ENCODE measurements around the gene SELENOH. TPM values are rescaled to one million over a fixed set of nuclear protein-coding genes. Genes with fewer than 3 reads are reported as not detected.

Gene SELENOH
- total RNA-seq, 1 donor from 2014 or later = 78.8 TPM

- peak overlapping the region; percentile 17 for H3K27ac ChIP-seq (replicated peaks)
- intact Hi-C loops (cut with micrococcal nuclease) = no loop called here
- H3K4me1 ChIP-seq = peaks cover 100% of the 10 kb centered on the region
- no peak for TF ChIP-seq CTCF (IDR thresholded peaks at IDR 0.05; ENCODE audit: borderline replicate concordance)
- no peaks in the 10 kb centered on the region for H3K36me3 ChIP-seq
- H3K4me3 ChIP-seq = no peak overlapping the region
- DNase-seq = no peak
- H3K9me3 ChIP-seq (replicated peaks) = no peaks in the 10 kb centered on the region
- no peaks in the 10 kb centered on the region for H3K27me3 ChIP-seq (ENCODE audit: low read depth)
Measured at GRCh38 chr11:57770793-57771192, 29.5 kb downstream of the SELENOH start.

GRCh38 chr11:57771365-57771764, 30.1 kb downstream of the SELENOH start:
- Histone ChIP-seq H3K27ac (replicated peaks) (peak overlapping the region; percentile 17), H3K36me3 (no peaks in the 10 kb centered on the region), H3K4me3 (no peak overlapping the region), H3K27me3 (ENCODE audit: low read depth) (no peaks in the 10 kb centered on the region), H3K9me3 (replicated peaks) (no peaks in the 10 kb centered on the region), H3K4me1 (peaks cover 100% of the 10 kb centered on the region)
- no peak for DNase-seq
- no peak for TF ChIP-seq CTCF (IDR thresholded peaks at IDR 0.05; ENCODE audit: borderline replicate concordance)
- intact Hi-C loops (cut with micrococcal nuclease) = no loop called here

- Histone ChIP-seq H3K27ac (replicated peaks) (peak overlapping the region; percentile 97), H3K36me3 (no peaks in the 10 kb centered on the region), H3K9me3 (replicated peaks) (no peaks in the 10 kb centered on the region), H3K4me3 (no peak overlapping the region), H3K27me3 (ENCODE audit: low read depth) (no peaks in the 10 kb centered on the region), H3K4me1 (peaks cover 100% of the 10 kb centered on the region)
- TF ChIP-seq CTCF (IDR thresholded peaks at IDR 0.05; ENCODE audit: borderline replicate concordance) = no peak
- no peak for DNase-seq
- intact Hi-C loops (cut with micrococcal nuclease) = no loop called here
Measured at GRCh38 chr11:57772562-57772961, 31.3 kb downstream of the SELENOH start.

- H3K9me3 ChIP-seq (replicated peaks) = no peaks in the 10 kb centered on the region
- H3K4me3 ChIP-seq = no peak overlapping the region
- no peak for TF ChIP-seq CTCF (IDR thresholded peaks at IDR 0.05; ENCODE audit: borderline replicate concordance)
- intact Hi-C loops (cut with micrococcal nuclease) = no loop called here
- no peaks in the 10 kb centered on the region for H3K27me3 ChIP-seq (ENCODE audit: low read depth)
- no peak for DNase-seq
- peaks cover 100% of the 10 kb centered on the region for H3K4me1 ChIP-seq
- peak overlapping the region; percentile 97 for H3K27ac ChIP-seq (replicated peaks)
- H3K36me3 ChIP-seq = no peaks in the 10 kb centered on the region
Measured at GRCh38 chr11:57773026-57773598, 31.8 kb downstream of the SELENOH start.

- intact Hi-C loops (cut with micrococcal nuclease) = no loop called here
- H3K27me3 ChIP-seq (ENCODE audit: low read depth) = no peaks in the 10 kb centered on the region
- no peak for TF ChIP-seq CTCF (IDR thresholded peaks at IDR 0.05; ENCODE audit: borderline replicate concordance)
- H3K4me3 ChIP-seq = peak overlapping the region; percentile 54
- DNase-seq = no peak
- peaks cover 100% of the 10 kb centered on the region for H3K4me1 ChIP-seq
- H3K27ac ChIP-seq (replicated peaks) = peak overlapping the region; percentile 97
- H3K9me3 ChIP-seq (replicated peaks) = no peaks in the 10 kb centered on the region
- H3K36me3 ChIP-seq = no peaks in the 10 kb centered on the region
Measured at GRCh38 chr11:57775491-57775890, 34.2 kb downstream of the SELENOH start.

All from left ventricle myocardium inferior (tissue), 1 donor.